ENCODE data around the gene CARD9. TPM values are rescaled to one million over a fixed set of nuclear protein-coding genes. Genes with fewer than 3 reads are reported as not detected.

Gene CARD9
- total RNA-seq, 1 donor from 2014 or later = 0.94 TPM

GRCh38 chr9:136317695-136318094 is 55.8 kb downstream of the CARD9 start:
- Mint-ChIP-seq H3K9me3 (ENCODE audit: unreplicated experiment) (peaks cover 11% of the 10 kb centered on the region), H3K36me3 (ENCODE audit: unreplicated experiment) (peaks cover 2% of the 10 kb centered on the region), H3K4me3 (ENCODE audit: unreplicated experiment) (no peak overlapping the region), H3K27me3 (ENCODE audit: unreplicated experiment) (peaks cover 10% of the 10 kb centered on the region), H3K4me1 (ENCODE audit: unreplicated experiment) (no peaks in the 10 kb centered on the region), H3K27ac (ENCODE audit: unreplicated experiment) (no peak overlapping the region)
- no peak for TF ChIP-seq CTCF (IDR thresholded peaks at IDR 0.05)
- DNase-seq (ENCODE audit: extremely low spot score, unreplicated experiment) = no peak

- DNase-seq (ENCODE audit: extremely low spot score, unreplicated experiment) = no peak
- no peaks in the 10 kb centered on the region for H3K4me1 Mint-ChIP-seq (ENCODE audit: unreplicated experiment)
- H3K9me3 Mint-ChIP-seq (ENCODE audit: unreplicated experiment) = peaks cover 11% of the 10 kb centered on the region
- TF ChIP-seq CTCF (IDR thresholded peaks at IDR 0.05) = no peak
- H3K36me3 Mint-ChIP-seq (ENCODE audit: unreplicated experiment) = peaks cover 2% of the 10 kb centered on the region
- no peak overlapping the region for H3K27ac Mint-ChIP-seq (ENCODE audit: unreplicated experiment)
- H3K4me3 Mint-ChIP-seq (ENCODE audit: unreplicated experiment) = no peak overlapping the region
- peaks cover 5% of the 10 kb centered on the region for H3K27me3 Mint-ChIP-seq (ENCODE audit: unreplicated experiment)
Measured at GRCh38 chr9:136316896-136317676, 56.4 kb downstream of the CARD9 start.

GRCh38 chr9:136316271-136316751 is 57.2 kb downstream of the CARD9 start:
- H3K27me3 Mint-ChIP-seq (ENCODE audit: unreplicated experiment) = peaks cover 3% of the 10 kb centered on the region
- H3K36me3 Mint-ChIP-seq (ENCODE audit: unreplicated experiment) = peaks cover 2% of the 10 kb centered on the region
- no peak overlapping the region for H3K27ac Mint-ChIP-seq (ENCODE audit: unreplicated experiment)

GRCh38 chr9:136314944-136315343 is 58.5 kb downstream of the CARD9 start:
- peaks cover 11% of the 10 kb centered on the region for H3K9me3 Mint-ChIP-seq (ENCODE audit: unreplicated experiment)
- H3K4me3 Mint-ChIP-seq (ENCODE audit: unreplicated experiment) = no peak overlapping the region
- H3K27me3 Mint-ChIP-seq (ENCODE audit: unreplicated experiment) = no peaks in the 10 kb centered on the region
- H3K36me3 Mint-ChIP-seq (ENCODE audit: unreplicated experiment) = peaks cover 2% of the 10 kb centered on the region
- H3K27ac Mint-ChIP-seq (ENCODE audit: unreplicated experiment) = no peak overlapping the region
- TF ChIP-seq CTCF (IDR thresholded peaks at IDR 0.05) = no peak
- DNase-seq (ENCODE audit: extremely low spot score, unreplicated experiment) = no peak
- no peaks in the 10 kb centered on the region for H3K4me1 Mint-ChIP-seq (ENCODE audit: unreplicated experiment)

More at GRCh38 chr9:136316271-136316751, 57.2 kb downstream of the CARD9 start:
- Mint-ChIP-seq H3K4me1 (ENCODE audit: unreplicated experiment) (no peaks in the 10 kb centered on the region), H3K9me3 (ENCODE audit: unreplicated experiment) (peaks cover 11% of the 10 kb centered on the region), H3K4me3 (ENCODE audit: unreplicated experiment) (no peak overlapping the region)
- TF ChIP-seq CTCF (IDR thresholded peaks at IDR 0.05) = no peak
- no peak for DNase-seq (ENCODE audit: extremely low spot score, unreplicated experiment)

- H3K27ac Mint-ChIP-seq (ENCODE audit: unreplicated experiment) = no peak overlapping the region
- TF ChIP-seq CTCF (IDR thresholded peaks at IDR 0.05) = no peak
- no peaks in the 10 kb centered on the region for H3K4me1 Mint-ChIP-seq (ENCODE audit: unreplicated experiment)
- no peak for DNase-seq (ENCODE audit: extremely low spot score, unreplicated experiment)
- no peak overlapping the region for H3K4me3 Mint-ChIP-seq (ENCODE audit: unreplicated experiment)
- peaks cover 2% of the 10 kb centered on the region for H3K36me3 Mint-ChIP-seq (ENCODE audit: unreplicated experiment)
- H3K9me3 Mint-ChIP-seq (ENCODE audit: unreplicated experiment) = peaks cover 11% of the 10 kb centered on the region
- H3K27me3 Mint-ChIP-seq (ENCODE audit: unreplicated experiment) = no peaks in the 10 kb centered on the region
Measured at GRCh38 chr9:136314056-136314416, 59.4 kb downstream of the CARD9 start.

Other genes starting within 250 kb of the CARD9 start
- not detected in 2 replicates for gene LHX3, start 168.5 kb downstream of the CARD9 start, total RNA-seq
- gene QSOX2, start 127.9 kb downstream of the CARD9 start, total RNA-seq = 15.5 and 17.1 TPM in 2 replicates
- gene CCDC187, start 69.6 kb downstream of the CARD9 start, total RNA-seq = not detected in 2 replicates
- gene GPSM1, start 46.1 kb downstream of the CARD9 start, total RNA-seq = 32.5 and 37.1 TPM in 2 replicates
- gene DNLZ, start 9.9 kb downstream of the CARD9 start, total RNA-seq = 16.6 and 17.6 TPM in 2 replicates
- 8.9 and 9.9 TPM in 2 replicates for gene SNAPC4, start 26.5 kb upstream of the CARD9 start, total RNA-seq
- 54.8 and 57.9 TPM in 2 replicates for gene ENTR1, start 36.9 kb upstream of the CARD9 start, total RNA-seq
- 51.9 and 52.8 TPM in 2 replicates for gene PMPCA, start 37.0 kb upstream of the CARD9 start, total RNA-seq
- gene INPP5E, start 66.2 kb upstream of the CARD9 start, total RNA-seq = 16.0 and 16.7 TPM in 2 replicates
- gene SEC16A, start 109.4 kb upstream of the CARD9 start, total RNA-seq = 85.0 and 88.5 TPM in 2 replicates
- 44.9 and 53.6 TPM in 2 replicates for gene NOTCH1, start 172.4 kb upstream of the CARD9 start, total RNA-seq

All from osteocyte (in vitro differentiated cells).